Fibroblast of lung (primary cell): ENCODE data around the gene AFTPH.

Source experiments
- CTCF ChIP-seq, 2 donors: IDR thresholded peaks in 1 of 2; conservative IDR thresholded peaks in 1 of 2; 1 replicate in 1 of 2; 2 replicates in 1 of 2; pipeline ENCODE4 v1.5.1; 2011 to 2012; ENCODE audit warnings: low read length in 2 of 2, control low read depth in 1 of 2, inconsistent platforms in 1 of 2, low read depth in 1 of 2, mild to moderate bottlenecking in 1 of 2
- EZH2 ChIP-seq: IDR thresholded peaks from 2 replicates; pipeline ENCODE4 v1.5.1; 2012; ENCODE audit warnings: low read length, control low read depth, mild to moderate bottlenecking; ENCODE audit errors: missing control alignments

GRCh38 chr2:64558445-64559081 lies 34.4 kb downstream of the AFTPH start:
- no peak for TF ChIP-seq CTCF (conservative IDR thresholded peaks at IDR 0.05 in 1 of 2, IDR thresholded peaks at IDR 0.05 in 1 of 2; ENCODE audit: low read depth in 1 of 2, low read length in 2 of 2)
- TF ChIP-seq EZH2 = no peak
